Effector memory CD4-positive, alpha-beta T cell (primary cell): ENCODE results near the gene PELI2.

Source experiments
- DNase-seq, 3 donors: peaks; one replicate each; pipeline ENCODE4 v3.0.0-alpha.2; 2020
- H3K27ac ChIP-seq: 2 replicates; pipeline ENCODE4 v1.7.0; 2013; ENCODE audit warnings: mild to moderate bottlenecking, low read length, moderate library complexity; ENCODE audit not compliant: insufficient read depth, poor library complexity, severe bottlenecking
- H3K27me3 ChIP-seq: replicated peaks from 2 replicates; pipeline ENCODE4 v1.7.0; 2013; ENCODE audit warnings: mild to moderate bottlenecking, low read length; ENCODE audit not compliant: insufficient read depth, control insufficient read depth, poor library complexity, severe bottlenecking
- H3K36me3 ChIP-seq: 2 replicates; pipeline ENCODE4 v1.7.0; 2013; ENCODE audit warnings: mild to moderate bottlenecking, low read length, moderate library complexity; ENCODE audit not compliant: control insufficient read depth, insufficient read depth
- H3K4me1 ChIP-seq: 2 replicates; pipeline ENCODE4 v1.7.0; 2013; ENCODE audit warnings: low read length, mild to moderate bottlenecking; ENCODE audit not compliant: control insufficient read depth, insufficient read depth, poor library complexity, severe bottlenecking
- H3K4me3 ChIP-seq: 2 replicates; pipeline ENCODE4 v1.7.0; 2013; ENCODE audit warnings: low read length, low read depth, mild to moderate bottlenecking; ENCODE audit not compliant: insufficient read depth, poor library complexity, severe bottlenecking
- H3K9me3 ChIP-seq: 2 replicates; pipeline ENCODE4 v1.7.0; 2013; ENCODE audit warnings: mild to moderate bottlenecking, low read length, moderate library complexity; ENCODE audit not compliant: control insufficient read depth

The PELI2 gene

DNA sequence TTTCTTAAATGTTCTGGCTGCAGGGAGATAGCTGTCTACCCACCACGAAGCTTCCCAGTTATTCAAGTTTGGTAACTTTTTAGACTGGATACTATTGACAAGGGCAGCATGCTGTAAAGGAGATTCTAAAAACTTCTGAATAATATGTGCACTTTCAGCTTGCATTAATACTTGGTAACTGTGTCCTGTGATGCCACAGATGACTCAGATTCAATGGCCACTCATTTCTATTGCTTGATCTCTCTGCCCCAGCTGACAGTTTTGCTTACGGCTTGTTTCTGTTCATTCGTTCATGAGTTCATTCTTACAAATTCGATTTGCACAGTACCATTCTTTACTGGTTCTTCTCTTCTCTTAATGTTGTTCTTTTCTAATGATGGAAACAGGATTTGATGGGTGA is 142.8 kb downstream of the PELI2 start:
- H3K4me1 ChIP-seq: no peaks in the 10 kb centered on the region
- H3K27ac ChIP-seq: no peak overlapping the region
- no peaks in the 10 kb centered on the region for H3K27me3 ChIP-seq
- H3K36me3 ChIP-seq: no peaks in the 10 kb centered on the region
- DNase-seq: no peak
- H3K9me3 ChIP-seq: no peaks in the 10 kb centered on the region
- no peak overlapping the region for H3K4me3 ChIP-seq

DNA sequence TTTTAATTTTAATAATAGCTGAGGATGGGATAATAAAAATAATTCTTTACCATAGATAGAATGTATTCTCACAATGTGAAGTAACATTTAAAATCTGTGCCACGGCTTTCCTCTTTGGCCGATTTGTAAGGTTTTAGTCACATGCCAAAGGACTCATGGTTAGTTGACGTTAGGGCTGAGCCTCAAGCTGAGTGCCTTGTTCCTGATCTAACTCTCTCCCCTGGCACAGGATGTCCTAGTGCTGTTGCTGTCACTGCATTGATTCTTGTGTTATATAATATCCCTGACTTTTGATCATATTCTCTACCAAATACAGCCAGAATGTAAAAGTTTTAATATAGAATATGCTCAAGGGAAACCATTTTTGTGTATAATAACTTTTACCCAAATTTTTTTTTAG is 144.3 kb downstream of the PELI2 start:
- no peak for DNase-seq
- Histone ChIP-seq H3K27ac (no peak overlapping the region), H3K9me3 (no peaks in the 10 kb centered on the region), H3K27me3 (no peaks in the 10 kb centered on the region), H3K36me3 (no peaks in the 10 kb centered on the region), H3K4me3 (no peak overlapping the region), H3K4me1 (no peaks in the 10 kb centered on the region)

DNA sequence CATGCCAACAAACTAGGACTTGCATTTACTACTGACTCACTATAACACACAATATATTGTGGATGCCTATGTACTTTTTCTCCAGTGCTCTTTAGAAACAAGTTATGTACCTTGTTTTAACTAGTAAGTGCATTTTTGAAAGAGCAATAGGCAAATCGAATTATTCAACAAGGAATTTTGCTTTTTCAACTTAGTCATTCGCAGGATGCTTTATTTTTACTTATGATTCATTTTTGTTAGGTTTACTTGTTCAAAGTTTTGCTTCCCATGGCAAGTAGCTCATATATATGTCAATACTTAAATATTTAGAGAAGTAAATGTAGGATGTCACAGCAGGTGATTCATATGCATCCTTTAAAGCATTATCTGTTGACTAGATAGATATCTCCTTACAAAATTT is 149.8 kb downstream of the PELI2 start:
- no peaks in the 10 kb centered on the region for H3K9me3 ChIP-seq
- DNase-seq: no peak
- no peak overlapping the region for H3K27ac ChIP-seq
- no peak overlapping the region for H3K4me3 ChIP-seq
- no peaks in the 10 kb centered on the region for H3K4me1 ChIP-seq
- no peaks in the 10 kb centered on the region for H3K36me3 ChIP-seq
- H3K27me3 ChIP-seq: no peaks in the 10 kb centered on the region

DNA sequence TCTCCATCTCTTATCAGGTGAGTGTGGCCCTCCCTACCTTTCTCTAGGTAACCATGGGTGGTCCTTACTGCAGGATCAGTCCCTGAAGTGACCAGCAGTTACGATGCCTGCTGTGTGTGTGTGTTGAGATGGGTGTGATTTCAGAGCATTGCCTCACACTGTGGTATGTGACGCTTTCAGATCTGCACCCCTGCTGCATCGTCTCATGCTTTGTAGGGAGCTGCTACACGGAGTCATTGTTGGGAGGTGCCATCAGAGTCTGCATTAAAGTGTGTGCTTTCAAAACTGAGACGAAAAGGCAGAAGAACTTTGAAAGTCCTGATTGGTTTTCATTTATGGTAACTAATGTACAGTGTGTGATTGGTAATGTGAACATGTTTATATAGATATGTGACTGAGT is 150.5 kb downstream of the PELI2 start:
- H3K27me3 ChIP-seq: no peaks in the 10 kb centered on the region
- H3K4me3 ChIP-seq: no peak overlapping the region
- H3K27ac ChIP-seq: no peak overlapping the region
- H3K36me3 ChIP-seq: no peaks in the 10 kb centered on the region
- DNase-seq: no peak
- no peaks in the 10 kb centered on the region for H3K9me3 ChIP-seq
- no peaks in the 10 kb centered on the region for H3K4me1 ChIP-seq

- Histone ChIP-seq H3K36me3 (no peaks in the 10 kb centered on the region), H3K27me3 (no peaks in the 10 kb centered on the region), H3K27ac (no peak overlapping the region), H3K9me3 (no peaks in the 10 kb centered on the region), H3K4me1 (no peaks in the 10 kb centered on the region), H3K4me3 (no peak overlapping the region)
- no peak for DNase-seq
These were observed 152.7 kb downstream of the PELI2 start for GRCh38 chr14:56270921-56271320.

DNA sequence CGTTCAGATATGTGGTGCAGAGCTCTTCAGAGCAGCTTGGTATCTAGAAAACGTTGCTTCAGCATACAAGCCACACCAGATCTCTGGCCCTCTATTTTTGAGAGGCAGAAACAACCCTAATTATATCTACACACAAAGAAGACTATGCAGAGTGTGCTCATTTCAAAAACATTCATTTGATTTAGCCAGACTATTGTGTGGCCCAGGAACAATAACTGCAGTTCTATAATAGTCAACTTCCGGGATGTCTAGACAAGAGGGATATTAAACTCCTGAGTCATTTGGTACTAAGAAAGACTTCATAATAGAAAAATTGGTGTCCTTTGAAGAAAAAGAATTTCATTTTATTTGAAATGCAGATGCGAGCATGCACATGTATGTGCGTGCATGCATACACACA is 153.8 kb downstream of the PELI2 start:
- Histone ChIP-seq H3K4me1 (no peaks in the 10 kb centered on the region), H3K4me3 (no peak overlapping the region), H3K9me3 (no peaks in the 10 kb centered on the region), H3K36me3 (no peaks in the 10 kb centered on the region), H3K27ac (no peak overlapping the region), H3K27me3 (no peaks in the 10 kb centered on the region)
- no peak for DNase-seq

- Histone ChIP-seq H3K4me1 (no peaks in the 10 kb centered on the region), H3K27me3 (no peaks in the 10 kb centered on the region), H3K27ac (no peak overlapping the region), H3K9me3 (no peaks in the 10 kb centered on the region), H3K36me3 (no peaks in the 10 kb centered on the region), H3K4me3 (no peak overlapping the region)
- no peak for DNase-seq
These were observed 154.9 kb downstream of the PELI2 start for GRCh38 chr14:56273155-56273554.

- no peak for DNase-seq
- H3K4me1 ChIP-seq: no peaks in the 10 kb centered on the region
- H3K4me3 ChIP-seq: no peak overlapping the region
- H3K27ac ChIP-seq: no peak overlapping the region
- no peaks in the 10 kb centered on the region for H3K36me3 ChIP-seq
- no peaks in the 10 kb centered on the region for H3K27me3 ChIP-seq
- H3K9me3 ChIP-seq: no peaks in the 10 kb centered on the region
These were observed 155.7 kb downstream of the PELI2 start for GRCh38 chr14:56273951-56274350.

- H3K27me3 ChIP-seq: no peaks in the 10 kb centered on the region
- no peak for DNase-seq
- H3K36me3 ChIP-seq: no peaks in the 10 kb centered on the region
- H3K4me3 ChIP-seq: no peak overlapping the region
- no peaks in the 10 kb centered on the region for H3K4me1 ChIP-seq
- H3K9me3 ChIP-seq: no peaks in the 10 kb centered on the region
- H3K27ac ChIP-seq: no peak overlapping the region
These were observed 156.3 kb downstream of the PELI2 start for GRCh38 chr14:56274556-56274955.

- Histone ChIP-seq H3K27ac (no peak overlapping the region), H3K27me3 (no peaks in the 10 kb centered on the region), H3K4me1 (no peaks in the 10 kb centered on the region), H3K36me3 (no peaks in the 10 kb centered on the region), H3K9me3 (no peaks in the 10 kb centered on the region), H3K4me3 (no peak overlapping the region)
- no peak for DNase-seq
These were observed 157.9 kb downstream of the PELI2 start for GRCh38 chr14:56276108-56276507.

GRCh38 chr14:56278383-56278782 is 160.2 kb downstream of the PELI2 start:
- Histone ChIP-seq H3K9me3 (no peaks in the 10 kb centered on the region), H3K27me3 (no peaks in the 10 kb centered on the region), H3K4me3 (no peak overlapping the region), H3K27ac (no peak overlapping the region), H3K4me1 (no peaks in the 10 kb centered on the region), H3K36me3 (no peaks in the 10 kb centered on the region)
- no peak for DNase-seq
